Hindlimb muscle (tissue), 1 donor: Measurements from ENCODE around the gene TAF1B. TPM values are rescaled to one million over a fixed set of nuclear protein-coding genes. Genes with fewer than 3 reads are reported as not detected.
"Not testable (repeated sequence)": the region's sequence is repeated elsewhere in the genome, so short reads cannot be mapped to it uniquely, and the experiment has no call there.

ENCODE experiments used
- DNase-seq: peaks from one replicate; pipeline ENCODE4 v3.0.0-alpha.2; 2013
- polyA plus RNA-seq: library from polyadenylated mRNA; unstranded; fragments of 120-200 nt; gene quantifications from one replicate; pipeline ENCODE4 v1.2.1, GENCODE V29; 2013; ENCODE audit not compliant: insufficient read length

Gene TAF1B
- polyA plus RNA-seq, 1 donor, result 11.4 TPM

DNA sequence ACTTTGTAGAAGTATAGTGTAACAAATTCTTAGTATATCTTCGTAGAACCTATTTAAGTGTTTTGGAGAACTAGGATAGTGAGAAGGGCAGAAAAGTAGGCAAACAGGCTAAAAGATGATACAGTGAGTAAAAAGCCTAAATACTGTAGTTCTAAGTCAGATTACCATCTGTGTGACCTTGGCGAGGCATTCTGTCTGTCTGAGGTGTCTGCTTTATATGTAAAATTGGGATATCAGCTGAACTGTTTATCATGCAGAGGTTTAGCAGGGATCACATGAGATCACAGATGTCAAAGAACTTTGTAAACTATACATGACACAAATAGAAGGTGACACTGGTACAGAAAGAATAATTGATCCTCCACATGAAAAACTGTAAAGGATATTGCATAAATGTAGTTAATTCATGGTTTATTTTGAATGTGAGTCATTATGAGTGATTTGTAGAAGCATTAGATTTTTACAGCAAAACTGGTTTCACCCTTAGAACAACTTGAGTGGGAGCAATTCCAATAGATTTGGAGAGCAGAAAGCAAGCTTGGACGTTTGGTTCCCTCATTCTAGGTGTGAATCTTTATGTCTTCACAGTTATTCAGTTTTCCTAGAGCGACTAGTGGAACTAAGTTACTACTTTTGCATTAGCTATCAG, 41.9 kb downstream of the TAF1B start:
- no peak for DNase-seq

DNA sequence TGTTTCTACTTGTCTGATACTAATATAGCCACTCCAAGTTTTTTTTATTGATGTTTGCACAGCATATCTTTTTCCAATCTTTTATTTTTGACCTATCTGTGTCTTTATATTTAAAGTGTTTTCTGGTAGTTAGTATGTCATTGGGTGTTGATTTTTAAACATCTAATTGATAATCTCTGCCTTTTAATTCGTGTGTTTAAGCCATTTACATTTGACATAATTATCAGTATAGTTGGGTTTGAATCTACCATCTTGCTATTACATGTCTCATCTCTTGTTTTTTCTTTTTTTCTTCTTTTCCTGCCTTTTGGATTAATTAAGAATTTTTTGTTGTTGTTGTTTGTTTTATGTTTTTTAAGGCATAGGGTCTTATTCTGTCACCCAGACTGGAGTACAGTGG, 44.2 kb downstream of the TAF1B start:
- no peak for DNase-seq

DNA sequence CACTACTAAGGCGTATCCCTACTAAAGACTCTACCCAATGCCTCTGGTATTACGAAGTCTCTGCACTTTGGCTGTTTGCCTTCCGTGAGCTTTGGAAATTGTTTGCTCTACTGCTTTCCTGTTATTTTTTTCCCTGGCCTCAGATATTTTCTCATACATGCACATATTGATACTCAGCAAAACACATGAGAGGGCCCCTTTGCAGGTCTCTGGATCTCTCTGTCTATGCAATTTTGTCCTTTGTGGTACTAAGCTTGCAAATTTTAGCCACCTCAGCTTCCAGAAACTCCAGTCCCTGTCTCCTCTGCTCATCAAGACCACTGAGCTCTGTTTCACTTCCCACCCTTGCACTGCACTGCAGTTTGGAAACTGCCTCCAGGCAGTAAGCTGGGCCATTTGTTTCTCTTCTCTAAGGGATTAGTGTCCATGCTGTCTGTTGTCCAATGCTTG, 46.6 kb downstream of the TAF1B start:
- no peak for DNase-seq

DNA sequence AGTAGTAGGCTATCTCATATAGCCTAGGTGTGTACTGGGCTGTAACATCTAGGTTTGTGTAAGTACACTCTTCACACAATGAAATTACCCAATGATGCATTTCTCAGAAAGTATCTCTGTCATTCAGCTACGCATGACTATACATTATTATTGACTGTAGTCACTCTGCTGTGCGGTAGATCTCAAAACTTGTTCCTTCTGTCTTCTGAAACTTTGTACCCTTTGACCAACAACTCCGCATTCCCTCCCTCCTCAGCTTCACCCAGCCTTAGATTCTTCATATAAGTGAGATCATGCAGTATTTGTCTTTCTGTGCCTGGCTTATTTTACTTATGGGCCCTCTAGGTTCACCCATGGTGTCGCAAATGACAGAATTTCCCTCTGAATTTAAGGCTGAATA, 49.0 kb downstream of the TAF1B start:
- no peak for DNase-seq

DNA sequence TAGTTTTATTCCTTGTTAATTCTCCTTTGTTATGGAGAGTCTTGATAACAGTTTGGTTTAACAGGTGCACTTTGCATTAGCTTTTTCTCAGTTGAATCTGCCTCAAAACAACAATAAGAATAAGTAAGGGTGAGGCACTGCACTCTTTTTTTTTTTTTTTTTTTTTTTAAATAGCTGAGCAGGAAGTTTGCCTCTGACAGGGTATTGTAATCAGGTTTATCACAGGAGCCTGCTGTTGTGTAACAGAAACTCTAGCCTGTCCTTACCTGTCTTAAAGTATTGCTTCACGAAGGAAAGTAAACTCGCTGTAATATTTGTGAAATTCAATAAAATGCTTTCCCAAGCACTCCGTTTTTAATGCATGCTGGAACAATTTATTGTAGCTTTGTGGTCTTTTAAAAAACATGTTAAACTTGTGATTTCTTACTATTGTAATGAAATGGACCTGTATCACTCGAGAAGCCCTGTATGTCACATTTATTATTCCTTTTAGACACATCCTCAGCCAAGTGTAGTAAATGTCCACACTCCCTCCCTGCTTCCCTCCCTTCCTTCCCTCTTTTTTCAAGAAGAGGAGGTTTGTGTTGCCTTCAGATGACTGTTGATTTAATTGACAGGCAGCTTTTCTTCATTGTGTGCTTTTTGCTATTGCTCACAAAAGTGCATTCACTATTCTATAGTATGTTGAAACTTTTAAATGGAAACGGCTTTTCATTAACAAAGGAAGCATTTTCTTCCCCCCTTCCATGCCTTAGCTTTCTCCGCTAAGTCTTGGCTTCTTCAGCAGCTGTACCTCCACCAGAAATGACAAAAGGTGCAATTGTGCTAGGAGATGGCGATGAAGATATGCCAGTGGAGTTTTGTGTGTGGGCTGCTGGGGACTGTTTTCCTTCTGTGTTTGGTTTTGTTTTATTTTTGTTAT, 52.7 kb downstream of the TAF1B start:
- no peak for DNase-seq

DNA sequence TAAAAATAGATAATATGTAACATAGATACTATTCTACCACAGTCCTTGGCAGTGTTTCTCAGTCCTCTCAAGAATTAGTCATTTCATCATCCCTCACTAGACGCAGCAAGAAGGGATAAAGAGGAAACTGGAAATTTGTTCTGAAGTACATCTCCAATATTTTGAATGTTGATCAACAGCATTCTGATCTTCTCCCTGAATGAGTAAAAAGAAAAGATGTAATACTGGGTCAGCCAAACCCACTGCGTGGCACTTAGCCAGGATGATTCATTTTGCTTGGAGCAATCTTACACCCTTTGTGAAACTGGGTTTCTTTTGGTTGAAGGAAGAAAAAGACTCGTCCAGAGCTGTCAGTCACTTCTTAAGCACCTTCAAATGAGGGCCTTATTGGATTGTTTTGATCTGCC, 54.1 kb downstream of the TAF1B start:
- DNase-seq, result peak; percentile 69

DNA sequence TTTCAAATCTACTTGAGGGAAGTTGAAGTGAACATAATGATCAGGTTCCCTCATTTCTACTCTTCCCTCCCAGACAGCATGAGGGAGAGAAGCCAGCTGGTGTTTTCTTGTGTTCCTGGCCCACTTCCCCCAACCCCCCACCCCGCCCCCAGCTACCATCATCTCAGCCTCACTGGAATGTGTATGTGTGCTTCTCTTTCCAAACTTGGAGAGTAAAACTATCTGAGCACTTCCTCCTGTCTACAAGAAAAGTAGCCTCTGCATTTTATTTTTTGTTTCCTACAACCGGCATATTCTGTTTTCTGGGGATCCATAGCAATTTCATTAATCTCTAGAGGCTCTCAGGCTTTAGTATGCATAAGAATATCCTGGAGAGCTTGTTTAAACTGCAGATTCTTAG, 54.6 kb downstream of the TAF1B start:
- peak; percentile 15 for DNase-seq

DNA sequence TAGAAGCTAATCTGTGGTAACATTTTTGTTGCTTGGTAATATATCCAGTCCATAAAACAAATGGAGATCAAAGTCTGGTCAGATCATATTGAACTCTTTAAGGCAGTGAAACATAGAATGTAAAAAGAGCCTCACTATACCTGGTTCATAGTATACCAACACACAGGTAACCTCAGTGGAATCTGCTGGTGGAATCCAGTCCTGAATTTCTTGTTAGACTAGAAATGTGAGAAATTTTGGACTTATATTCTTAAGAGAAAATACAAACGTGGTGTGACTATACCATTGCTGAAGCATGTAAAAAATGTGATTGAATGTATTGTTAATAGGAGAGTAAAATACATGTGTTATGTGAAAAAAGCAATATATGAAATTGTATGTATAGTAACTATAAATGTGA, 62.1 kb downstream of the TAF1B start:
- DNase-seq, result no peak

DNA sequence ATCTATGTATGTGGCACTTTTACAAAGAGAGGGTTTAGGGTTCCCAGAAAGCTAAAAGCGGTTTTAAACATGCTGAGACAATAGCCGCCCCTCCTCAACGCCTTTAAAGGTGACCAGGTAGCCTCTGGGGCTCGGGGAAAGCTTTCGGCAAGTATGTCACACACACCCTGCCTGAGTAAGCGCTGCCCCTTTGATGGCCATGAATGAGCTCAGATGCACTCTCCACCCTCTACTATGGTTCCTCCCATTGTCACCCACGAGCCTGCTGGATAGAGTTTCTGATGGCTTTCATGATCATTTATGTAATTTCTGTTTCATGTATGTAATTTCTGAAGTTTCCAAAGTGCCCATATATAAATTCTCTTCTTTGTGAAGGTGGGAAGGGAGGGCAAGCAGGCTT, 64.1 kb downstream of the TAF1B start:
- no peak for DNase-seq

DNA sequence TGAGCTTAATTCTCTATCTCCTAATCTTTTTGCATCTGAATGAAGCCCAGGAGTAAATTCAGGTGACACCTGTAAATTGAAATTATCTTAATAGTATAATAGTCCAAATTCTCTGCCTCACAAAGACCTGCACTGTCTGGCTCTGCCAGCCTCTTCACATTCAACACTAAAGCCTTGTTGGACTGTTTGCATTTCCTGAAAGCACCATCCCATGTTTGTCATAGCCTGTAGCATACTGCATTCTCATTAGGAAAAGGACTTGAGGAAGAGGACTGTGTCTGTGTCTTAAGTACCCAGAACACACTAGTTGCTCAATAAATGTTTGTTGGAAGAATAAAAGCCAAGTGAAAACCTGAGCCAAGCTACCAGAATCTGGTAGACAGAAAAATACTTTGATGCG, 65.4 kb downstream of the TAF1B start:
- no peak for DNase-seq

DNA sequence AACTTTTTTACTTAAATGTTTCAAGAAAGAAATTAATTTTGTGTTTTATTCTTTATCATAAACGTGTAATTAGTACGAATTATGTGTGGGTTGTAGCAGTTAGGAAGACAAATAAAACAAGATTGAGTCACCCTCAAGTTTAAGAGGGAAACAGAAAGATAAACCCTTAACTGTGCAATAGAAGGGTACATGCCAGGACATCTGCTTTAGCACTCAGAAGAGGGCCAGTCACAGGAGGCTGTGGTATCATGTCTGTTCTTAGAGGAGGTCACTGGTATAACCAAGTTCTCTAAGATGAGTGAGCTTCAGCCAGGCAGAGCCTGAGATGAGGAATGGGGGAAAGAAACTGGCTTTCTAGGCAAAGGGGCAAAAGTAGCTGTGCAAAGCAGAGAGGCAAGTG, 65.8 kb downstream of the TAF1B start:
- no peak for DNase-seq

DNA sequence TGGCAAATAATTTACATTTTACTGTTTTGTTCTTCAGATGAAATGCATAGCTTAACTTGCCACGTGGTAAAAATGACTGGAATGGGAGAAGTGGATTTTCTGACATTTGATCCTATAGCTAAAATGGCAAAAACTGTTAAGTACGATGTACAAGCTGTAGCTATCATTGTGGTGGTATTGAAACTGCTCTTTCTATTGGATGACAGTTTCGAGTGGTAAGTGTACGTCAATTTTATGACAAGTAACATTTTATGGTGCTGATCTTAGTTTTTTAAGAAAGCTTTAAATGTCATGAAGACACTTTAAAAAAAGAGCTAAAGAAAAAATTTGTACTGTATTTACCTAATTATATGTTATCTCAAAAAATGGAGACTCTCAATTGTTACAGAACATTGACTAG, 67.4 kb downstream of the TAF1B start:
- DNase-seq, result no peak

DNA sequence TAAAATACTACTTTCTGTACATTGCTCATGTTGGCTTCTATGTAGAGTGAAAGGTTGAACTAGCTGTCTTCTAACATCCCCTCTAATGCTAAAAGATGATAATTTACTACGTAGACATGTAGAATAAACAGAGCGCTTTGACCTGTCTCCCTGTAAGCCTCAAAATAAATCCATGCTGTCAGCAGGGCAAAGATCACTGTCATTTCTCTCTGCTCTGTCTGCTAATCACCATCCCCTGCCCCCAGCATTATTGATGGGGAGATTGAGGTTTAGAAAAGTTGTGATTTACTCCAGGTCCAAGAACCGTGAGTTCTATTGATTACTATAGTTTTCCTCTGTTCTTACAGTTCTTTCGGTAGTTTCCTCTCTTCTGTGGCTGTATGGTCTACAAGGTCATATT, 69.2 kb downstream of the TAF1B start:
- no peak for DNase-seq

DNA sequence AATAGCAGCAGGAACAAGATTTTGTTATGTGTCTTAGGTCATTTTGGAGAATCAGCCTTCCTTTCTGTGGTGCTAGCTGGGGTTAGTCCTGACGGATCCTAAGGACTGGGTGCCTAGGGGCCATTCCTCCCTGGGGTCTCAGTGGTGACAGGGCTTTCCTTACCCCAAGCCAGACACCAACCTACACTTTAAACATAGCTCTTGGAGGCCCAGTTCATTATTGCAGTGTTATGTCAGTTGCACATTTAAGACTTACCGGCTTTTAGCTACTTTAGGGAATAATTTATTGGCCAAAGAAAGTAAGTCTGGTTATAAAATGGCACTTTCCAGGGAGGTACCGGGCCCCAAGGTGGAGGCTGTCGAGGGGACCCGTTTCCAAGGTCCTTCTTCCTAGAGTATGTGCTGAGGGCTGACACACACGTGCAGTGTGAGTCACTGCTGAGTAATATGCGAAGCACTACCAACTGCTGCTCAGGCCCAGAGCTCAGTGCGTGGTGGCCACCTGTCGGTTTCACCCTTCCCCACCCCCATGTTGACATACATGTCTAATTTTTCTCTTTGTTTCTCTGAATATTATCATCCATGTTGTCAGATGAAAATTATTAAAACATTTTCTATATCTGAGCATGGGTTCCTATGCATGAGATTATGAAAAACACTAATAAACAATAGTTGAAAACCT, 71.3 kb downstream of the TAF1B start:
- DNase-seq, result no peak

DNA sequence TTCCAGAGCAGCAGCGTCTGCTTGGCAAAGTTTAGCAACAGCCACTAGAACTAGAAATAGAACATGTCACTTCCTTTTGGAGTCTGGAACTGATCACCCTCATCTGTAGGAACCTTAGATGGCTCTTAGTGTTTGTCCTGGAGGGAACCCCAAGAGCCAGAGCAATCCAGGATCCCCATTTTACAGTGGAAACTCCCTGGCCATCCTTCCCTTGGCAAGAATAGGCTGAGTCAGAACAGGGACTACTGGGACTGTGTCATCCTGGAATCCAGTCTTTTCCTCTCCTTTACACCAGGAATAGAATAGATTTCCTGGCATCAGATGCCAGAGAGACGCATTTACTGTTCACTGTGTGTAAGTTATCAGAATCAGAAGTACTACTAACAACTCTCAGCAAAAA, 75.0 kb downstream of the TAF1B start:
- DNase-seq, result no peak

DNA sequence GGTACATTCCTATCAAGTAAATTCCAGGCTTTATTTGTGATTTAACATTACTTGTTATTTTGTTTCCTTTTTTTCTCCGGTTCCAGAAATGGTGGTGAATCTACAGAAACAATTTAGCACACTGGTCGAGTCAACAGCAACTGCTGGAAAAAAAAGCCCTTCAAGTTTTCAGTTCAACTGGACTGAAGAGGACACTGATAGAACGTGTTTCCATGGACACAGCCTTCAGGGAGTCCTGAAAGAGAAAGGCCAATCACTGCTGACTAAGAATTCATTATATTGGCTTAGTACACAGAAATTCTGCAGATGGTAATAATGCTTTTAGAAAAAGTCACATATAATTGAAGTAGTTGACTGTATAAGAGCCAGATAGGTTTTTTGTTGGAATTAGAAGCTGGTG, 76.2 kb downstream of the TAF1B start:
- DNase-seq, result peak; percentile 52

DNA sequence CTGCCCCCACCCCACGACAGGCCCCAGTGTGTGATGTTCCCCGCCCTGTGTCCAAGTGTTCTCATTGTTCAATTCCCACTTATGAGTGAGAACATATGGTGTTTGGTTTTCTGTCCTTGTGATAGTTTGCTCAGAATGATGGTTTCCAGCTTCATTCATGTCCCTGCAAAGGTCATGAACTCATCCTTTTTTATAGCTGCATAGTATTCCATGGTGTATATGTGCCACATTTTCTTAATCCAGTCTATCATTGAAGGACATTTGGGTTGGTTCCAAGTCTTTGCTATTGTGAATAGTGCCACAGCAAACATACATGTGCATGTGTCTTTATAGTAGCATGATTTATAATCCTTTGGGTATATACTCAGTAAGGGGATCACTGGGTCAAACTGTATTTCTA, 83.7 kb downstream of the TAF1B start:
- DNase-seq, result not testable (repeated sequence)

DNA sequence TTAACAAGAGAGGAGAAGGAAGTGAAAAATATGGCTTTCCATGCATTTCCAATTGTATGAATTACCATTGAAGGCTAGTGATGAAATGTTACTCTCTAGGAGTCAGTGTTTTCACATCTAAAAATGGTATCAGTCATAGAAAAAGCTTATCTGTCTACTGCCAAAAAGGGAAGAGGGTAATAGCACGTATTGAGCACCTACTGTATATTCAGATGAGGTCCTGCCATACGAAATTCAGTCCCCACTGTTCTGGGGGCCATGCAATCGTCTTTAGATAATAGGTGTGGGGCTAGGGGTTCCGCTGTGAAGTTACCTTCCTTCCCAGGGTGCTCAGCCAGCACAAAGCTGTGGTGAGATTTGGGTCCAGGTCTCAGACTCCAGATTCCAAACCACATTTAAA, 94.0 kb downstream of the TAF1B start:
- no peak for DNase-seq

DNA sequence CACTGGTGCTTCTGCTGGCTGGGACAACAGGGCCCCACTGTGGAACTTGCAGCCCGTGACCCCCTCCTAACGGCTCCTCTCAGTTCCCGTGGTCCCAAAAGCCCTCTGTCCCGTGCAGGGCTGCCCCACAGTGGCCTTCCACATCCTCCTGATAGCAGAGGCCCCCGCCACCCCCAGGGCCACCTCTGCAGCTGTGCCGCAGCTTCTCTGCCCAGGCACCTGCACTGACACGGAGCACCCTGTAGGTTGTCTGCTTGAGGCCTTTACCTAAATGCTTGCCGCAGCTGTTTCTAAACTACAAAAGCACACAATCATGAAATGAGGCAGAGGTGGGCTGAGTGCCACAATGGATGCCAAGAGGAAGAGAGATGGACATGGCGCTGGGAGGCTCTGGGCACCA, 94.7 kb downstream of the TAF1B start:
- no peak for DNase-seq

DNA sequence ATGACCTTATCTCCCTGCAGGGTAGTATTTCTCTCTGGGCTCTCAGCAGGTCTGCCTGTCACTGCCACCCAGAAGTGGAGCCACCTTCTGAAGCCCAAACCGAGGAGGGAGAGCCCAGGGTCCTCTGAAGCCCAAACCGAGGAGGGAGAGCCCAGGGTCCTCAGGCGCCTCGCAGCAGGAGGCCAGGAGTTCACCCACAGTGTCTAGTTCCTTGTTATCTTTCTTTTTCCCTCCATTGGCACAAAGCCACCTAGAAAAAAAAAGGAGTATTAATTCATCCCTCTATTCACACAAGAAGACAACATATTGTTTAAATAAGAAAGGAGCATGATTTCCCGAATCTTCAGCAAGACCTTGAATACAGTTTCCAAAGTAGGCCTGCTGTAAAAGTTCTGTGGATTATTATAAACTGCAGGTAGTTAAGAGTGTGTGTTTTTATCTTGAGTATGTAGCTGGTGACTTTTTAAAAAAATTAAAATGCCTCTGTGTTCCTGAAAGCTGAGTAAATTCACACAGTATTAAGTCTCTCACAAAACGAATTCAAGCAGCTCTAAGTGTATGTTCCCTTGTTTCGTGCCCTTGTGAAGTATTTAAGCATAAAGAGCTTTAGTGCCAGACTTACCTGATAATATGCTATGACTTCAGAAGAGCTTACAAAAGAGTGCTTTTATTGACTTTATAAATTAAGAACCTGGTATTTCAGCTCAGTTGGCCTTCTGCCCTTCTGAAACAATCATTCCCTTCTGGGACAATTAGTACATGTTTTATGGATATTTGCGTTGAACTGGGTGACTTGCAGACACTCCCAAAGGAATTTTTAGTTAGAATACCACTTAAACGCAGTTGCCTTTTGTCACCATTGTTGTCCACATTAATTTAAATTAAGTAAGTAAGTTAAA, 96.6 kb downstream of the TAF1B start:
- DNase-seq, result no peak

DNA sequence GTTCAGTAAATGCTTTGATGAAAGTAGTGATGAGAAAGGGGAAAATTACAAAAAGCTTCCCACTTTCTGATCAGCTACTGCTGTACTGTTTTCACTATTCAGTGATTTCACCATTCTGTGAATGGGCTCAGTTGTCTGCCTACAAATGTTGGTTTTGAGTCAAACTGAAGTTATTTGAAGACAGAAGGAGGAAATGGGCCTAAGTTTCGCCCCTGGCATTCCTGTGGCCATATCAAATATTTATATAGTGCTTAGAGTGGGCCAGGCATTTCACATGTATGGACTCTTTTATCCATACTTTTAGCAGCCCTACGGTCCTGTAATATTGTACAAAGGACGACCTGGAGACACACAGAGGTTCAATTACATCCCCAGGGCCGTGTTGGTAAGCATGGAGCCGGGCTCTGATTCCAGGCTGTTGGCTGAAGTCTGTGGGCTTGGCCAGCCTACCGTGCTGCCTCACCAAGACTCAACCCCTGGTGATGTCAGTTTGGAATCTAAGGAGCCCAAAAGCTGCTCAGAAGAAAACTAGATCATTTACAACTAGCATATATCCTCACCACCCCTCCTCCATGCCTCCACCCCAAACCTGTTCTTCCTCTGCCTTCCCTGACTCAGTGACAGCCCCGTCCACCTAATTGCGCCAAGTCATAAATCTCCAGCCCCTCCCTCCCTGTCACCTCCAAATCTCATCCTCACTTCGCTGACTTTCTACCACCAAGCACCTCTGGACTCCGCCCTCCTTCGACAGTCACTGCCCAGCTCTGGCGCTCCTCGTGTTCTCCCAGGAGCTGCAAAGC, 98.1 kb downstream of the TAF1B start:
- no peak for DNase-seq

DNA sequence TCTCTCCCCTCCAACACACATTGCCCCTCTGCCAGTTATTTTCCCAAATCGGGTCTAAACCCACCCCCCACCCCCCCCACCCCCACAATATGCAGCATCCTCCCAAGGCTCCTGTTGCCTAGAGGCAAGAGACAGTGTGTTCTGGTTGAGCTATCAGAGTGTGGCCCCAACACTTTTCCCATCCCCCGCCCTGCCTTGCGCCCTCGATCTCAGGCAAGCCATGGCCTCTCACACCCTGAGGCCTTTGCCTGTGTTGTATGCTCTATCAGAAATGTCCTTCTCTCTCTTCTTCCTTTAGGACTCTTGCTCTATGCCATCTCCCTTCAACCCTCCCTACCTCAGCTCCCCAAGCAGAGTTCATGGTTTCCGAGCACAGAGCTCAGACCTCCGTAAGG, 98.7 kb downstream of the TAF1B start:
- no peak for DNase-seq
